ENCODE results near the gene APOL6. TPM values are rescaled to one million over a fixed set of nuclear protein-coding genes. Genes with fewer than 3 reads are reported as not detected.

The APOL6 gene
- total and polyA plus RNA-seq, 2 donors (not counting 3 experiments of a cell fraction or from before 2014, with no cell fraction given), result 0.33 to 3.0 TPM

DNA sequence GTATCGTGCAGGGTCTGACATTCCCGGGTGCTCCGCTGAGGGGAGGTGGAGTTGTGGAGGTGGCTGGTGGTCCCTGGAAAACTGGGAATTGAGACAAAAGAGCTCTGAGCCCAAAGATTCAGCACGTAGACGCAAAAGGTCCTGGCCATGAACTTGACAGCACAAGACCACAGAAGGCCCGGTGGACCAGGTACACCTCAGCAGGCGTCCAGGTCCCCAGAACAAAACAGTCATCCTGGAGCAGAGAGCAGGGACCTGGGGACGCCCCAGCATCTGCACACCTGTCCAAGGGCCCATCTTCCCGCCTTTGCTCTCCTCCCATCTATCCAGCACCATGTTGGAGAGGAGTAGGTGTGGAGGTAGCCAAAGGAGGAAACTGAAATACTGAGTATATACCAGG is 17.4 kb upstream of the APOL6 start:
- no peaks in the 10 kb centered on the region for H3K9me1 ChIP-seq (replicated peaks; ENCODE audit: control insufficient read depth, extremely low read depth, insufficient read depth, low read length)
- no peak overlapping the region for H2AFZ ChIP-seq (ENCODE audit: low read depth, low read length)
- no peaks in the 10 kb centered on the region for H3K79me2 ChIP-seq (ENCODE audit: control insufficient read depth, insufficient read depth, low read length)
- no peak overlapping the region for H3K4me2 ChIP-seq (ENCODE audit: insufficient read depth, low read length)
- ChIA-PET CTCF (interaction anchor here (0.8 to 2.7 kb wide), 6 partner anchors 17 to 493 kb away, joined by 3 to 17 read pairs (median 5); partner anchors contain the start of gene APOL6), POLR2A (no interaction called here)
- BruUV-seq (replicated peaks), result no TSS peak
- dilution Hi-C loops (cut with MboI; ENCODE audit: extremely low pct_ligation_motif_present, low sequenced_read_pairs), result no loop called here
- no peak for FAIRE-seq
- H4K20me1 ChIP-seq (replicated peaks; ENCODE audit: control insufficient read depth, extremely low read depth, insufficient read depth, low read length), result no peaks in the 10 kb centered on the region
- no peaks in the 10 kb centered on the region for H3K36me3 ChIP-seq (ENCODE audit: control insufficient read depth in 2 of 2, extremely low read depth in 1 of 2, insufficient read depth in 2 of 2, low read length in 2 of 2)
- H3K9me3 ChIP-seq (replicated peaks; ENCODE audit: control insufficient read depth, insufficient read depth, low read length), result no peaks in the 10 kb centered on the region
- H3K4me1 ChIP-seq (ENCODE audit: control insufficient read depth, extremely low read depth, insufficient read depth, low read length), result peaks cover 8% of the 10 kb centered on the region
- TF ChIP-seq, protein P1, sequence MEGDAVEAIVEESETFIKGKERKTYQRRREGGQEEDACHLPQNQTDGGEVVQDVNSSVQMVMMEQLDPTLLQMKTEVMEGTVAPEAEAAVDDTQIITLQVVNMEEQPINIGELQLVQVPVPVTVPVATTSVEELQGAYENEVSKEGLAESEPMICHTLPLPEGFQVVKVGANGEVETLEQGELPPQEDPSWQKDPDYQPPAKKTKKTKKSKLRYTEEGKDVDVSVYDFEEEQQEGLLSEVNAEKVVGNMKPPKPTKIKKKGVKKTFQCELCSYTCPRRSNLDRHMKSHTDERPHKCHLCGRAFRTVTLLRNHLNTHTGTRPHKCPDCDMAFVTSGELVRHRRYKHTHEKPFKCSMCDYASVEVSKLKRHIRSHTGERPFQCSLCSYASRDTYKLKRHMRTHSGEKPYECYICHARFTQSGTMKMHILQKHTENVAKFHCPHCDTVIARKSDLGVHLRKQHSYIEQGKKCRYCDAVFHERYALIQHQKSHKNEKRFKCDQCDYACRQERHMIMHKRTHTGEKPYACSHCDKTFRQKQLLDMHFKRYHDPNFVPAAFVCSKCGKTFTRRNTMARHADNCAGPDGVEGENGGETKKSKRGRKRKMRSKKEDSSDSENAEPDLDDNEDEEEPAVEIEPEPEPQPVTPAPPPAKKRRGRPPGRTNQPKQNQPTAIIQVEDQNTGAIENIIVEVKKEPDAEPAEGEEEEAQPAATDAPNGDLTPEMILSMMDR (IDR thresholded peaks at IDR 0.05; ENCODE audit: extremely low read depth in 1 of 2, insufficient read depth in 1 of 2, low read depth in 1 of 2, low read length in 2 of 2), result no peak
- TF ChIP-seq POLR2AphosphoS5 (IDR thresholded peaks at IDR 0.05; ENCODE audit: insufficient read depth, low read depth, low read length), result no peak
- TF ChIP-seq GATA2 (IDR thresholded peaks at IDR 0.05; ENCODE audit: insufficient read depth, insufficient read length, low read depth, low read length), result no peak
- no peak for TF ChIP-seq EZH2 (IDR thresholded peaks at IDR 0.05; ENCODE audit: borderline replicate concordance, low read depth, low read length, severe bottlenecking)
- TF ChIP-seq MYC (IDR thresholded peaks at IDR 0.05; ENCODE audit: low read depth, low read length), result no peak
- TF ChIP-seq JUN (IDR thresholded peaks at IDR 0.05; ENCODE audit: borderline replicate concordance, insufficient read depth, insufficient read length, low read depth), result no peak
- no peak overlapping the region for H3K27ac ChIP-seq (ENCODE audit: insufficient read depth, low read depth, low read length)
- H3K4me3 ChIP-seq (replicated peaks in 1 of 3; ENCODE audit: insufficient read depth in 1 of 3, low read depth in 1 of 3, low read length in 3 of 3), result no peak overlapping the region
- no peak for DNase-seq (ENCODE audit: low read depth, low spot score)
- H3K27me3 ChIP-seq (ENCODE audit: control insufficient read depth in 2 of 2, insufficient read depth in 2 of 2, low read length in 2 of 2), result no peaks in the 10 kb centered on the region
- no peak overlapping the region for H3K9ac ChIP-seq (replicated peaks; ENCODE audit: extremely low read depth, insufficient read depth, low read length)
- intact Hi-C loops (cut with micrococcal nuclease), result no loop called here
